ENCODE measurements around the gene AGPAT3. TPM values are rescaled to one million over a fixed set of nuclear protein-coding genes. Genes with fewer than 3 reads are reported as not detected.

AGPAT3 gene
- total RNA-seq, 1 donor from 2014 or later = 45.4 TPM

GRCh38 chr21:43967981-43968380 is 103.0 kb downstream of the AGPAT3 start:
- Mint-ChIP-seq H3K4me3 (ENCODE audit: unreplicated experiment) (no peak overlapping the region), H3K9me3 (ENCODE audit: low read depth) (no peaks in the 10 kb centered on the region), H3K27me3 (ENCODE audit: low read depth) (no peaks in the 10 kb centered on the region), H3K36me3 (ENCODE audit: low read depth) (peaks cover 17% of the 10 kb centered on the region), H3K27ac (ENCODE audit: unreplicated experiment) (no peak overlapping the region), H3K4me1 (ENCODE audit: low read depth) (no peaks in the 10 kb centered on the region)
- no peak for TF ChIP-seq CTCF (IDR thresholded peaks at IDR 0.05)
- no peak for DNase-seq (ENCODE audit: low spot score)

GRCh38 chr21:43968410-43969114 is 103.5 kb downstream of the AGPAT3 start:
- Mint-ChIP-seq H3K4me3 (ENCODE audit: unreplicated experiment) (no peak overlapping the region), H3K27me3 (ENCODE audit: low read depth) (no peaks in the 10 kb centered on the region), H3K36me3 (ENCODE audit: low read depth) (peaks cover 15% of the 10 kb centered on the region), H3K4me1 (ENCODE audit: low read depth) (no peaks in the 10 kb centered on the region), H3K9me3 (ENCODE audit: low read depth) (no peaks in the 10 kb centered on the region), H3K27ac (ENCODE audit: unreplicated experiment) (no peak overlapping the region)
- DNase-seq (ENCODE audit: low spot score) = no peak
- no peak for TF ChIP-seq CTCF (IDR thresholded peaks at IDR 0.05)

DNA sequence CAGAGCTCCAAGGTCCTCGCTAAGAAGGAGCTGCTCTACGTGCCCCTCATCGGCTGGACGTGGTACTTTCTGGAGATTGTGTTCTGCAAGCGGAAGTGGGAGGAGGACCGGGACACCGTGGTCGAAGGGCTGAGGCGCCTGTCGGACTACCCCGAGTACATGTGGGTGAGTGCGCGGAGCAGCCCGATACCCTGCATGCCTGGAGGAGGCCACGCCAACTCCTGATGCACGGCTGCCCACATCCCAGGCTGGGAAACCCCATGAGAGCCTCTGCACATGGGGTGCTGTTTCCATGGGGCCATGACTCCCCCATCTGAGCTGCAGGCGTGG is 104.1 kb downstream of the AGPAT3 start:
- H3K27me3 Mint-ChIP-seq (ENCODE audit: low read depth) = no peaks in the 10 kb centered on the region
- H3K36me3 Mint-ChIP-seq (ENCODE audit: low read depth) = peaks cover 14% of the 10 kb centered on the region
- H3K4me3 Mint-ChIP-seq (ENCODE audit: unreplicated experiment) = no peak overlapping the region
- H3K9me3 Mint-ChIP-seq (ENCODE audit: low read depth) = no peaks in the 10 kb centered on the region
- no peak overlapping the region for H3K27ac Mint-ChIP-seq (ENCODE audit: unreplicated experiment)
- H3K4me1 Mint-ChIP-seq (ENCODE audit: low read depth) = no peaks in the 10 kb centered on the region
- no peak for TF ChIP-seq CTCF (IDR thresholded peaks at IDR 0.05)
- DNase-seq (ENCODE audit: low spot score) = no peak

GRCh38 chr21:43970551-43970950 is 105.5 kb downstream of the AGPAT3 start:
- Mint-ChIP-seq H3K4me3 (ENCODE audit: unreplicated experiment) (no peak overlapping the region), H3K27me3 (ENCODE audit: low read depth) (no peaks in the 10 kb centered on the region), H3K9me3 (ENCODE audit: low read depth) (no peaks in the 10 kb centered on the region), H3K4me1 (ENCODE audit: low read depth) (no peaks in the 10 kb centered on the region), H3K27ac (ENCODE audit: unreplicated experiment) (no peak overlapping the region), H3K36me3 (ENCODE audit: low read depth) (peaks cover 10% of the 10 kb centered on the region)
- no peak for DNase-seq (ENCODE audit: low spot score)
- no peak for TF ChIP-seq CTCF (IDR thresholded peaks at IDR 0.05)

- DNase-seq (ENCODE audit: low spot score) = no peak
Measured at GRCh38 chr21:43971201-43971991, 106.4 kb downstream of the AGPAT3 start.

More at GRCh38 chr21:43971201-43971991, 106.4 kb downstream of the AGPAT3 start:
- Mint-ChIP-seq H3K27me3 (ENCODE audit: low read depth) (no peaks in the 10 kb centered on the region), H3K4me1 (ENCODE audit: low read depth) (no peaks in the 10 kb centered on the region), H3K36me3 (ENCODE audit: low read depth) (peaks cover 10% of the 10 kb centered on the region), H3K4me3 (ENCODE audit: unreplicated experiment) (no peak overlapping the region), H3K27ac (ENCODE audit: unreplicated experiment) (no peak overlapping the region), H3K9me3 (ENCODE audit: low read depth) (no peaks in the 10 kb centered on the region)
- no peak for TF ChIP-seq CTCF (IDR thresholded peaks at IDR 0.05)
